Measurements from ENCODE around the gene FOXP3. TPM values are rescaled to one million over a fixed set of nuclear protein-coding genes. Genes with fewer than 3 reads are reported as not detected.
A peak's percentile ranks its signal among the peaks of the same experiment; 100 is the strongest.

The FOXP3 gene
- total and polyA plus RNA-seq, 8 donors = 0.04 to 0.16 (median 0.12) TPM; not detected in 5

DNA sequence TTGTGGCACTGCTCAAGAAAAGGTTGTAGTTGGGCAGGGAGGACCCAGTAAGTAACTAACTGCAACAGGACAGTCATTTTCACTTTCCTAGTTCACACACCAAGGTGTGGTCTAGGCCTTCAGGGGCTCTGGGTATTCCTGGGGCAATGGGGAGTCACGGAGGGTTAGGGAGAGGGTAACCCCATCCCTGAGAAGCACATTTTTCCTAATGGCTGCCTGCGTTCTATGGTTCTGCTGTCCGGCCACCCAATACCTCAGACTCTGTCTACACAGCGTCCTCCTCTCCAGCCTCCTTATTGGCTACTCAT lies 4.1 kb upstream of the FOXP3 start:
- peak overlapping the region; percentile 12 to 92 (median 87) for H3K27ac ChIP-seq
- 12 to 31% methylated on average over 4 of the region's 4 CpGs for WGBS, 2 donors
- DNase-seq (no peak), FAIRE-seq (no peak), ATAC-seq (peak in 1 of 4 donors; percentile 14)
- peaks cover 0 to 6% (median 0%) of the 10 kb centered on the region in 4 donors for H3K27me3 ChIP-seq
- peak overlapping the region in 2 of 4 donors; percentile 63 to 67 for H3K4me3 ChIP-seq
- H3K4me1 ChIP-seq = peaks cover 0 to 5% (median 0%) of the 10 kb centered on the region in 3 donors
- TF ChIP-seq, protein P1, sequence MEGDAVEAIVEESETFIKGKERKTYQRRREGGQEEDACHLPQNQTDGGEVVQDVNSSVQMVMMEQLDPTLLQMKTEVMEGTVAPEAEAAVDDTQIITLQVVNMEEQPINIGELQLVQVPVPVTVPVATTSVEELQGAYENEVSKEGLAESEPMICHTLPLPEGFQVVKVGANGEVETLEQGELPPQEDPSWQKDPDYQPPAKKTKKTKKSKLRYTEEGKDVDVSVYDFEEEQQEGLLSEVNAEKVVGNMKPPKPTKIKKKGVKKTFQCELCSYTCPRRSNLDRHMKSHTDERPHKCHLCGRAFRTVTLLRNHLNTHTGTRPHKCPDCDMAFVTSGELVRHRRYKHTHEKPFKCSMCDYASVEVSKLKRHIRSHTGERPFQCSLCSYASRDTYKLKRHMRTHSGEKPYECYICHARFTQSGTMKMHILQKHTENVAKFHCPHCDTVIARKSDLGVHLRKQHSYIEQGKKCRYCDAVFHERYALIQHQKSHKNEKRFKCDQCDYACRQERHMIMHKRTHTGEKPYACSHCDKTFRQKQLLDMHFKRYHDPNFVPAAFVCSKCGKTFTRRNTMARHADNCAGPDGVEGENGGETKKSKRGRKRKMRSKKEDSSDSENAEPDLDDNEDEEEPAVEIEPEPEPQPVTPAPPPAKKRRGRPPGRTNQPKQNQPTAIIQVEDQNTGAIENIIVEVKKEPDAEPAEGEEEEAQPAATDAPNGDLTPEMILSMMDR (IDR thresholded peaks at IDR 0.05) = no peak
- no peaks in the 10 kb centered on the region for H3K9me3 ChIP-seq
- intact Hi-C loops (cut with DNase I) = no loop called here
- H3K36me3 ChIP-seq = no peaks in the 10 kb centered on the region

DNA sequence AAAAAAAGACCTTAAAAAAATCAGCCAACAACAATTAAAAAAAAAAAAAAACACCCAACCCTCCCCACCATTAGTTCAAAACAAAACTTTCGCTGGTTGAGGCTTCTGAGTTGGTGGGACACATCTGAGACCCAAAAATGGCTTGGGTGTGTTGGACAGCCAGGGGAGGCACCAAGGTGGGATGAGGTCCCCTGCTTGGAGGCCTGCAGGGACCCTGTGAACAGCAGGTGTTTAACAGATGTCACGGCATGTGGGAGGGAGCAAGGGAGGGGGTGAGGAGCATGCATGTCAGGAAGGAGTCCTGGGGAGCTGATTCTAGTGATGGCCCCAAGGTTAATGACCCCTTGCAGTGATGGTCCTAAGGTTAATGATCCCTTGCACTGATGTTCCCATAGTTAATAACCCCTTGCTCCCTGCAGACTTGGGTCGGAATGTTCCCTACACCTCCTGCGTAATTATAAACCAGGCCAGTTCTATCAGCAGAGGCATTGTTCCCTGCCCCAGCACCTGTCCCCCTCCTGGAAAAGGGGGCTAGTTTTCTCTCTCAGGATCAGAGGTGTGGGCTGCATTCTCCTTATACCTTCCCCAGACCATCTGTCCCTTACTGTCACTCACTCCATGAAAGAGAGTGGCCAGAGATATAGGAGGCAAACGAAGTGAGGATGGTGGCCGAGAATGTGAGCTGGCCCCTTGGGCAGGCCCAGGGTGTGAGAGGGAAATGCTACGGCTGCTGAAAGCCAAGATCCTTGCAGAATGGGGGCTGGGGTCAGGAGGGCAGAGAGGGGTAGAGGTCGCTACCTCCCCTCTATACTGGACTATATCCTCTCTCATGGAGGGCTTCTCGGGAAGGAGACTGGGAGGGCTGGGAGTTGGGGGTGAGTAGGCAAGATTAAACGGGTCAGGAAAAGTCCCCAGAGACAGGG lies 2.3 kb upstream of the FOXP3 start:
- no peak for ATAC-seq
- peak in 2 of 6 donors; percentile 15 to 23 for DNase-seq
- no peak overlapping the region for H3K27ac ChIP-seq
- peaks cover 0 to 5% (median 0%) of the 10 kb centered on the region in 3 donors for H3K4me1 ChIP-seq
- H3K4me3 ChIP-seq = no peak overlapping the region
- H3K27me3 ChIP-seq = peaks cover 0 to 6% (median 0%) of the 10 kb centered on the region in 4 donors
- TF ChIP-seq, protein P1 (IDR thresholded peaks at IDR 0.05) = no peak
- no peaks in the 10 kb centered on the region for H3K36me3 ChIP-seq
- 77 to 79% methylated on average over 10 of the region's 10 CpGs for WGBS, 2 donors
- intact Hi-C loops (cut with DNase I) = no loop called here
- no peaks in the 10 kb centered on the region for H3K9me3 ChIP-seq
- no peak for FAIRE-seq

DNA sequence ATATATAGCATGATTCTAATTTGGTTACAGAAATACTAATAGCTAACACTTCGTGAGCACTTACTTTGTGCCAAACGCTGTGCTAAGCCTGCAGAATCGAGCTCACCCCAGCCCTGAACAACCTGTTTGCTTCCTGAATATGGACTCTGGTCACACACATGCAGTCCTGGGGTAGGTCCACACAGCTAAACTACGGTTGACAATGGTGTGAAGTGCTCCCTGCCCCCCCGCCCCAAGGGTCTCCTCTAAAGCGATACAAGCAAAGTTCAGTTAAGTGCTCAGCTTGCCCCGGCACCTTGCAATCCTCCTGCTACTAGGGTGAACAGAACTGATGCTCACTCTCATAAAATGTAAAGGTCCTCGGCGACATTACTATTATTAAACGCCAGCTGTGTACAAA lies 879 bp downstream of the FOXP3 start:
- no peak for ATAC-seq
- FAIRE-seq = no peak
- Histone ChIP-seq H3K4me1 (no peaks in the 10 kb centered on the region), H3K4me3 (no peak overlapping the region), H3K27me3 (no peaks in the 10 kb centered on the region), H3K36me3 (no peaks in the 10 kb centered on the region), H3K27ac (no peak overlapping the region), H3K9me3 (no peaks in the 10 kb centered on the region)
- WGBS, 2 donors = 67 to 77% methylated on average over 10 of the region's 10 CpGs
- TF ChIP-seq, protein P1 (IDR thresholded peaks at IDR 0.05) = no peak
- peak in 2 of 6 donors; percentile 13 to 15 for DNase-seq
- intact Hi-C loops (cut with DNase I) = no loop called here

DNA sequence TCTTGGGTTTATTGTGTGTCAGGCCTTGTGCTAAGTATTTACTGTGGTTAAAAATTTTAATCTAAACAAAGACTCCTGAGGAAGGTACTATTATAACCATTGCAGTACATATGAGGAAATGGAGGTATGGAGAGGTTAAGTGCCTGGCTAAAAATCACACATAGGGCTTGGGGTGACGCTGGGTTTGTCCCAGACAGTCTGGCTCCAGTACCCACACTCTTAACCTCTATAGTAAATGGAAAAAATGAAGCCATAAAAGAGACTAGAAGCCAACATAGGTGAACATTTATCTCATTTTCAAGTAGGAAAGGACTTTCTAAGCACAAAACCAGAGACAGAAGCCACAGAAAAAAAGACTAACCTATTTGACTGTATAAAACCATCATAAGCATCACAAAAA lies 1.9 kb downstream of the FOXP3 start:
- no peak for FAIRE-seq

More for the DNA sequence above, 1.9 kb downstream of the FOXP3 start:
- DNase-seq (no peak), ATAC-seq (no peak)
- TF ChIP-seq, protein P1 (IDR thresholded peaks at IDR 0.05) = no peak
- no peaks in the 10 kb centered on the region for H3K36me3 ChIP-seq
- H3K9me3 ChIP-seq = no peaks in the 10 kb centered on the region
- intact Hi-C loops (cut with DNase I) = no loop called here
- no peak overlapping the region for H3K27ac ChIP-seq
- no peaks in the 10 kb centered on the region for H3K4me1 ChIP-seq
- H3K4me3 ChIP-seq = no peak overlapping the region
- H3K27me3 ChIP-seq = no peaks in the 10 kb centered on the region
- 68 to 71% methylated on average over 1 of the region's 1 CpG for WGBS, 2 donors

All from pancreas (tissue), 10 donors.